GM19099 (cell line): ENCODE results near the gene TMEM14A.

ENCODE experiments used
- POLR2A ChIP-seq: IDR thresholded peaks from 3 replicates; pipeline ENCODE4 v1.6.1; 2011; ENCODE audit warnings: low read depth; ENCODE audit not compliant: insufficient read length; ENCODE audit errors: extremely low read depth

Gene TMEM14A

DNA sequence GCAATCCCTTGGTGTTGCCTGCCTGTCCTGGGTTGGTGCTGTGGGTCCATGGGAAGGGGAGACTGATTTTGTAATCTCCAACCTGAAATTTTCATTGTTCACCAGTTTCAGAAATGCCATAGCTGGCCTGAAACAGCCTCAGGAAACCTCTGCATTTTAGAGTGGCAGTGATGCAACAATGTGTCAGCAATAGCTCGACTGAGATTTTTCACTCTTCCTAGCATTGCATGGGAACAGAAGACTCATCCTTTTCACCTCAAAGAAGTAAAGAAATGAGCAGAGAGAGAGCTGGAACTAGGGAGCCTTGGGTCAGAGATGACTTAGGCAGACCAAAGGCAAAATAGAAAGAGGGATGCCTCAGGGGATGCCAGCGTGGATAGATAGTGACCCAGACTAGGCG is 23.7 kb upstream of the TMEM14A start:
- no peak for TF ChIP-seq POLR2A

DNA sequence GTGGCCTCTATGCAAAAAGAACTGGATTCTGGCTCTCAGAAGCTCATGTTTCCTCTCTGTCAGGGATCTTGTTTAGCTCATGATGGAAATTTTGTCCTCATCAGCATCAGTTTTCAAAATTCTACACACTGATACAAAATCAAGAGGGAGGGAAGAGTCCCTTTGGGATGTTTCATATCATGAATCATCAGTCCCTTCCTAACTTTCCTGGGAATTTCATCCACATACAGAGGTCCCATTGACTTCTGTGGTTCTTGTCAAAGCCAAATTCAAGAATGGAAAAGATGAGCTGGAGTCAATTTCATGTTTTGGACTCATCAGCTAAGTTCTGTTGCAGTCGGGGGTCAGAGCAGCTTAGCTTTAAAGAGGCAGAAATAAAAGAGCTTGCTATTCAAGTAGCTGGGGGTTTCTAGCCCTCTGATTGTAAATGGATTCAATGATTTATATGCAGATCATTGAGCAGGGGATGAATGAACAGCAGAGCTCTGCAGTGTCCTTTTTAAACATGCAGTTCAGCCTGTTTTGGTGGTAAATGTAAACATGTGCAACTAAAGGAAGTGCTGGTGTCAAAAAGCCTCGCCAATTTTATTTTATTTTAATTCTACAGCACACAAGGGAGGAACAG is 21.3 kb upstream of the TMEM14A start:
- TF ChIP-seq POLR2A: no peak

DNA sequence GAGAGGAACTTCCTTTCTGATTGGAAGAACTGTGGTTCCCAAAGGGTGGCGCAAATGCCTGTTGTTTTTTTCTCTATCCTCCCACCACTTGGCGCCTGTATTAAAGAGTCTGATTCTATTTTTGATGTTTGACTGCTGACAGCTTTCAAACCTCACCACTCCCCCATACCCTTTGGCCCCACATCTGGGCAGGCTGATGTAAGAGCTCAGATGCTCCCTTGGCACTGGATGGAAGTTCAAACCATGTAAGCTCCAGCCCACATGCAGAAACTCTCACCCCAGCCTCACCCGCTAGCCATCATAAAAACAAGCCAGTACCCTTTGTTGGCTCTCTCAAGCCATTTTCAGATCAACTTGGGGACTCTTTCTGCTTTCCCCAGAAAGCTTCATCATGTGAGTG is 20.0 kb upstream of the TMEM14A start:
- TF ChIP-seq POLR2A: no peak

DNA sequence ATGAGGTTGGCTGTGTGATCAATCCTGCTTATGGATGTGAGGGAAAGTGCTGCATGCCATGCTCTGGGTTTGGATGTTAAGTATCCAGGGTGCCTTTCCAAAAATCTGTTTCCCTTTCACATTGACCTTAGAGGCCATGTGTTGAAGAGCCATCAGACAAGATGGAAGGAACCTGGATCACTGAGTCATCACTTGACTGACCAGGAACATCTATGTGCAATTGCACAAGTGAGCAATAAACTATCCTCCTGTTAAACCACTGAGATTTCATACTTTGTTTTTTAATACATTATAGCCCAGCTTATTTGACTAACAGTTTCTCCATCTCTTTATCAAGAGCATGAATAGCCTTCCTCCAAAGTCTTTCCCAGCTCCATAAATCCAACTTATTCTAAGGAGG is 17.8 kb upstream of the TMEM14A start:
- no peak for TF ChIP-seq POLR2A

DNA sequence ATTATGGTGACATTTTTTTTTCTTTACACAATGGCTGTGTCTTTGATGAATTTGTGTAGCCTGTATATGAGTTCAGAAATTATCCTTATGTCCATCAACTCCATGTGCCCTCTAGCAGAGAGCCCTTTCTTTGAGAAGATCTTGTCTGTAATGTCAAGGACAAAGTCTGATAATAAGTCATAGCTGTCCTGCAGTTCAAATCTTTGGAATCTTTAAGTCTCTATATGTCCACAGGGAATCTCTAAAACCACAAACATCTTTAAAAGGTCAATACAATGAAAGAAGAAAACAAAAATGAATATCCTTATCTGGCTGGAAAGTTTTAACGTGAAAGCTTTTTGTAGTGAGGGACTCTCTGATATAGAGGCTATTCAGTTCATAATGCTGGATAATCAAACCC is 16.9 kb upstream of the TMEM14A start:
- TF ChIP-seq POLR2A: no peak

DNA sequence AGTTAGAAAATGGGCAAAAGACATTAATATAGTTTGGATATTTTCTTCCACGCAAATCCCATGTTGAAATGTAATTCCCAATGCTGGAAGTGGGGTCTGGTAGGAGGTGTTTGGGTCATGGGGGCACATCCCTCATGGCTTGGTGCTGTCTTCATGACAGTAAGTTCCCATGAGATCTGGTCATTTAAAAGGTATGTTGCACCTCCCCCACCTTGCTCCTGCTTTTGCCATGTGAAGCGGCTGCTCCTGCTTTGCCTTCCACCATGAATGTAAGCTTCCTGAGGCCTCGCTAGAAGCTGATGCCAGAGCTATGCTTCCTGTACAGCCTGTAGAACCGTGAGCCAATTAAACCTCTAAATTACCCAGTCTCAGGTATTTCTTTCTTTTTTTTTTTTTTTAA is 16.3 kb upstream of the TMEM14A start:
- TF ChIP-seq POLR2A: no peak

DNA sequence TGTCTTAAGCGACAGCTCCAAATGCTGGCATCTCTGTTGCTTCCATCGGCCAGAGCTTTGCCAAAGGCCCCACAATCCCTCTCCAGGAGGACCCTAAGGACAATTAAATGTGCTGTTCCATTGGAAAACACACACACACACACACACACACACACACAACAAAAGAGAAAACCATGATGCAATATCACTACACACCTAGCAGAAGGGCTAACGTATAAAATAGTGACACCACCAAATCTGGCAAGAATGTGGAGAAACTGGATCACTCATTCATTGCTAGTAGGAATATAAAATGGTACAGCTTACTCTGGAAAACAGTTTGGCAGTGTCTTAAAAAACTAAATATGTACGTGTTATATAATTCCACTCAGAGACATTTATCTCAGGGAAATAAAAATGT is 13.0 kb upstream of the TMEM14A start:
- TF ChIP-seq POLR2A: no peak

GRCh38 chr6:52661551-52661950 is 9.4 kb upstream of the TMEM14A start:
- TF ChIP-seq POLR2A: no peak

- TF ChIP-seq POLR2A: no peak
Measured at GRCh38 chr6:52662031-52662430, 8.9 kb upstream of the TMEM14A start.

GRCh38 chr6:52663120-52663935 is 7.6 kb upstream of the TMEM14A start:
- TF ChIP-seq POLR2A: peak; percentile 25

- TF ChIP-seq POLR2A: no peak
Measured at GRCh38 chr6:52663936-52664185, 7.1 kb upstream of the TMEM14A start.

DNA sequence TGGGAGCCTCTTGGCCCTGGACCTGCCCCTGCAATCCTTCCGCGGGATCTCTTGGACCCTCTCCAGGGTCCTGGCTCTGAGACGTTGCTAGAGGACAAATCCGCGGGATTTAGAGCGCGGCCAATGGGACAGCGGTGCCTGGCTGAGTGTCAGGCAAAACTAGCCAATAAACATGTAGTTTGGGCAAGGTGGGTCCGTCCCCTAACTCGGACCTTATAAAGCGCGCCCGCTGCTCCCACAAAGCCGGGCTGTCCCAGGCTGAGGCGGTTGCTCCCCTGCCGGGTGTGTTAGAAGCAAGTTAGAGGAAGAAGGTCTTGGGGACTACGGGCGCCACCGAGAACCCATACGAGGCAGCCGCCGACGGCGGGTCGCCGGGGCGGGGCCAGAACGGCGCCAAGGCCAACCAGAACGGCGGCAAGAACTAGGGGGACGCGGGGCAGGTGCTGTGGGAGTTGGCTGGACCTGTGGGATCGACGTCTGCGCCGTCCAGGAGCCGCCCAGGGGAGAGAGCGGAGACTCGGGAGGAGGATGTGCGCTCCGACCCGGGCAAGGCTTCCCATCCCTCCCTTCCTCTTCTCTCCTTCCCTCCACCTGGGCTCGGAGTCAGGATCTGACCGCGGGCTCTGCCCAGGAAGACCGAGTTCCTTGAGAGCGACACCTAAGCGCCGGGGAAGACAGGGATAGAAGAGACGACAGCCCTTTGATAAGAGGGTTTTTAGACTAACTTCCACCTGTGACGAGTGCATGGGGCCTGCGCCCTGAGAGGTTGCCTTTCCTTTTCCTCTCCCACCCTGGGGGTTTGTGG is 6.5 kb upstream of the TMEM14A start:
- TF ChIP-seq POLR2A: peak; percentile 96

DNA sequence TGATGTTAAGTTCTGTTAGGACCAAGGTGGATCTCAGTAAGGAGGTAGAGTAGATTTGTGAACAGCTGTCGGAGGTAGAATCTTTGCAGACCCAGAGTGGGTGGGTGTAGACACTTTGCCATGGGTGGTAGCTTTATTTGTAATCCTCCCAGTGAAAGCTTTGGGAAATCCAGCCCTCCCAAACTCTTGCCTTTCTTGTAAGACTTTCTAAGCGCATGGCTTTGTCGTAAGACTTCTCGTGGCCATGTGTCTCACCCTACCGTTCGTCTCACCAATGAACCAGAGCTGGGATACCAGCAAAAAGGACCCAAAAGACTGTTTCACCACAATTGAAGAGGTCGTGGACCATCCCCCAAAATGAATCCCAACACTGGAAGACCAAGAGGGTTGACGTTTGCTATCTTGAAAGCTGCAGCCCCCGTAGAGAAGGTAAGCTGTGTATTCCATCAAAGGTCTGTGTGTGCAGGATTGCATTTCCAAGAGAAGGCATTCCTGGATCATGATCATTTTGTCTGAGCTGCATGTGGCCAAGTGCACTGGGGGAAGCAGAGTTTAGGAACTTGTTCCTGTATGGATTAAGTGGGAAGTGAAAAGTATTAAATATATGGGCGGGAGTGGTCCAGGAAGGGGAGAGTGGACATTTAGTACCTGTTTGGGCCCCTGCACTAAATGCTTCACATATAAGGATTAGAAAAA is 5.8 kb upstream of the TMEM14A start:
- TF ChIP-seq POLR2A: no peak

DNA sequence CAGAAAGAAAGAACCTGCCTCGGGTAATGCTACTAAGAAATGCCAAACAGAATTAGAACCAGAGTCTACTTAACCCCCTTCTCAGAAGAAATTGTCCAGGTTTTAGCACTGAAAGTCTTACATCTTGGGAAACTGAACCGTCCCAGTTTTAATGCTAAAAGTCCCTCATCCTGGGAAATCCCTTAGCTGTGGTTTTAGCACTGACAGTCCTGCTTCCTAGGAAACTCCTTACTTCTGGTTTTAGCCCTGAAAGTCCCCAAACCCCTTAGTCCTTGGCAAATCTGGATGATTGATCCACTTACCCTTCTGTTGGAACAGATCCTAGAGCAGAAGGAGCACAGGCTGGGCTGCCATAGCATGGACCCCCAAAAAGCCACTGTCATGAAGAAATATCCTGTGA is 4.8 kb upstream of the TMEM14A start:
- no peak for TF ChIP-seq POLR2A

- no peak for TF ChIP-seq POLR2A
Measured at GRCh38 chr6:52666523-52666922, 4.4 kb upstream of the TMEM14A start.
